Natural killer cell treated with Interleukin-12 subunit alpha and Interleukin-12 subunit beta and Interleukin-15 and Interleukin-18, amount 100 ng/mL, for 72 hours (primary cell): Measurements from ENCODE around the gene COL4A4. TPM values are rescaled to one million over a fixed set of nuclear protein-coding genes. Genes with fewer than 3 reads are reported as not detected.

Source experiments
- ATAC-seq, 2 donors: fragments of 150-1000 bp; cut with Tn5 transposase in 1 of 2; sonication (Bioruptor Pico), chemical (Tn5 transposase) in 1 of 2; 2 replicates each; pipeline ENCODE4 v1.10.0; 2021
- DNase-seq: peaks from one replicate; pipeline ENCODE4 v3.0.0; 2022; ENCODE audit warnings: low spot score
- H3K27ac Mint-ChIP-seq, 2 donors: 1 replicate in 1 of 2; 2 replicates in 1 of 2; pipeline ENCODE4 v1.8.0; 2022; ENCODE audit warnings: mixed read lengths in 2 of 2, mild to moderate bottlenecking in 1 of 2, moderate library complexity in 1 of 2
- H3K27me3 Mint-ChIP-seq, 2 donors: 1 replicate in 1 of 2; 2 replicates in 1 of 2; pipeline ENCODE4 v1.8.0; 2022; ENCODE audit warnings: mixed read lengths in 2 of 2
- H3K36me3 Mint-ChIP-seq: one replicate; pipeline ENCODE4 v1.8.0; 2022; ENCODE audit warnings: mixed read lengths
- H3K4me1 Mint-ChIP-seq, 2 donors: 1 replicate in 1 of 2; 2 replicates in 1 of 2; pipeline ENCODE4 v1.8.0; 2022; ENCODE audit warnings: low read depth in 2 of 2, mixed read lengths in 2 of 2, mild to moderate bottlenecking in 1 of 2
- H3K4me3 Mint-ChIP-seq: one replicate; pipeline ENCODE4 v1.8.0; 2022; ENCODE audit warnings: mixed read lengths
- H3K9me3 Mint-ChIP-seq: 2 replicates; pipeline ENCODE4 v1.8.0; 2022; ENCODE audit warnings: mixed read lengths
- total RNA-seq, 2 donors: library from RNA; stranded (reverse); gene quantifications; one replicate each; pipeline ENCODE4 v1.2.3, GENCODE V29; 2022

Gene COL4A4
- total RNA-seq, 2 donors from 2014 or later: 0.11 to 0.62 TPM

- no peak overlapping the region for H3K27ac Mint-ChIP-seq
- ATAC-seq: no peak
- no peaks in the 10 kb centered on the region for H3K36me3 Mint-ChIP-seq
- H3K27me3 Mint-ChIP-seq: peaks cover 8 to 15% of the 10 kb centered on the region in 2 donors
- no peaks in the 10 kb centered on the region for H3K9me3 Mint-ChIP-seq
- H3K4me1 Mint-ChIP-seq: no peaks in the 10 kb centered on the region
- no peak for DNase-seq
- H3K4me3 Mint-ChIP-seq: no peak overlapping the region
Observed at GRCh38 chr2:227022608-227023007, 141.4 kb downstream of the COL4A4 start.

GRCh38 chr2:227020416-227020815 is 143.6 kb downstream of the COL4A4 start:
- H3K4me1 Mint-ChIP-seq: peaks cover 3 to 5% of the 10 kb centered on the region in 2 donors
- H3K36me3 Mint-ChIP-seq: no peaks in the 10 kb centered on the region
- H3K4me3 Mint-ChIP-seq: no peak overlapping the region
- no peaks in the 10 kb centered on the region for H3K9me3 Mint-ChIP-seq
- H3K27ac Mint-ChIP-seq: no peak overlapping the region
- ATAC-seq (no peak), DNase-seq (no peak)
- peaks cover 16% of the 10 kb centered on the region in 2 donors for H3K27me3 Mint-ChIP-seq

GRCh38 chr2:227016894-227017293 is 147.1 kb downstream of the COL4A4 start:
- peaks cover 16 to 18% of the 10 kb centered on the region in 2 donors for H3K27me3 Mint-ChIP-seq
- no peaks in the 10 kb centered on the region for H3K9me3 Mint-ChIP-seq
- no peaks in the 10 kb centered on the region for H3K36me3 Mint-ChIP-seq
- H3K27ac Mint-ChIP-seq: peak overlapping the region in 1 of 2 donors; percentile 26
- ATAC-seq: no peak
- no peak overlapping the region for H3K4me3 Mint-ChIP-seq
- no peak for DNase-seq
- H3K4me1 Mint-ChIP-seq: peaks cover 3 to 5% of the 10 kb centered on the region in 2 donors

- H3K36me3 Mint-ChIP-seq: no peaks in the 10 kb centered on the region
- H3K27ac Mint-ChIP-seq: no peak overlapping the region
- H3K27me3 Mint-ChIP-seq: peaks cover 10 to 16% of the 10 kb centered on the region in 2 donors
- H3K4me3 Mint-ChIP-seq: no peak overlapping the region
- no peaks in the 10 kb centered on the region for H3K9me3 Mint-ChIP-seq
- peaks cover 3 to 5% of the 10 kb centered on the region in 2 donors for H3K4me1 Mint-ChIP-seq
- ATAC-seq (no peak), DNase-seq (no peak)
Observed at GRCh38 chr2:227013881-227014280, 150.1 kb downstream of the COL4A4 start.

GRCh38 chr2:227013330-227013729 is 150.7 kb downstream of the COL4A4 start:
- Mint-ChIP-seq H3K36me3 (no peaks in the 10 kb centered on the region), H3K9me3 (no peaks in the 10 kb centered on the region), H3K4me3 (no peak overlapping the region), H3K27ac (no peak overlapping the region), H3K4me1 (peaks cover 3 to 5% of the 10 kb centered on the region in 2 donors), H3K27me3 (peaks cover 10 to 16% of the 10 kb centered on the region in 2 donors)
- no peak for DNase-seq
- ATAC-seq: no peak

GRCh38 chr2:227010433-227010832 is 153.6 kb downstream of the COL4A4 start:
- ATAC-seq (no peak), DNase-seq (no peak)
- Mint-ChIP-seq H3K27ac (no peak overlapping the region), H3K4me1 (no peaks in the 10 kb centered on the region), H3K36me3 (no peaks in the 10 kb centered on the region), H3K4me3 (no peak overlapping the region), H3K9me3 (no peaks in the 10 kb centered on the region), H3K27me3 (peaks cover 0 to 6% of the 10 kb centered on the region in 2 donors)

GRCh38 chr2:227007940-227008339 is 156.1 kb downstream of the COL4A4 start:
- H3K36me3 Mint-ChIP-seq: no peaks in the 10 kb centered on the region
- ATAC-seq (peak in 1 of 2 donors; percentile 44), DNase-seq (no peak)
- H3K27me3 Mint-ChIP-seq: no peaks in the 10 kb centered on the region
- no peaks in the 10 kb centered on the region for H3K4me1 Mint-ChIP-seq
- H3K27ac Mint-ChIP-seq: no peak overlapping the region
- H3K4me3 Mint-ChIP-seq: no peak overlapping the region
- H3K9me3 Mint-ChIP-seq: no peaks in the 10 kb centered on the region

- no peak overlapping the region for H3K4me3 Mint-ChIP-seq
- ATAC-seq (no peak), DNase-seq (no peak)
- H3K27ac Mint-ChIP-seq: no peak overlapping the region
- H3K4me1 Mint-ChIP-seq: no peaks in the 10 kb centered on the region
- no peaks in the 10 kb centered on the region for H3K9me3 Mint-ChIP-seq
- H3K36me3 Mint-ChIP-seq: no peaks in the 10 kb centered on the region
- no peaks in the 10 kb centered on the region for H3K27me3 Mint-ChIP-seq
Observed at GRCh38 chr2:227007148-227007547, 156.9 kb downstream of the COL4A4 start.

- no peak overlapping the region for H3K4me3 Mint-ChIP-seq
- H3K36me3 Mint-ChIP-seq: no peaks in the 10 kb centered on the region
- DNase-seq (no peak), ATAC-seq (no peak)
- H3K4me1 Mint-ChIP-seq: no peaks in the 10 kb centered on the region
- no peaks in the 10 kb centered on the region for H3K27me3 Mint-ChIP-seq
- no peaks in the 10 kb centered on the region for H3K9me3 Mint-ChIP-seq
- H3K27ac Mint-ChIP-seq: no peak overlapping the region
Observed at GRCh38 chr2:227006189-227006897, 157.7 kb downstream of the COL4A4 start.

GRCh38 chr2:227004482-227004881 is 159.5 kb downstream of the COL4A4 start:
- no peak for ATAC-seq
- H3K4me1 Mint-ChIP-seq: no peaks in the 10 kb centered on the region
- no peak overlapping the region for H3K27ac Mint-ChIP-seq
- H3K9me3 Mint-ChIP-seq: no peaks in the 10 kb centered on the region
- no peaks in the 10 kb centered on the region for H3K36me3 Mint-ChIP-seq
- DNase-seq: no peak
- H3K4me3 Mint-ChIP-seq: no peak overlapping the region
- H3K27me3 Mint-ChIP-seq: no peaks in the 10 kb centered on the region

- Mint-ChIP-seq H3K4me1 (no peaks in the 10 kb centered on the region), H3K27me3 (no peaks in the 10 kb centered on the region), H3K36me3 (peaks cover 19% of the 10 kb centered on the region), H3K4me3 (no peak overlapping the region), H3K27ac (no peak overlapping the region), H3K9me3 (no peaks in the 10 kb centered on the region)
- ATAC-seq: no peak
- DNase-seq: no peak
Observed at GRCh38 chr2:227000123-227000522, 163.9 kb downstream of the COL4A4 start.

- H3K9me3 Mint-ChIP-seq: no peaks in the 10 kb centered on the region
- H3K27ac Mint-ChIP-seq: no peak overlapping the region
- no peaks in the 10 kb centered on the region for H3K4me1 Mint-ChIP-seq
- DNase-seq (no peak), ATAC-seq (no peak)
- H3K4me3 Mint-ChIP-seq: no peak overlapping the region
- H3K36me3 Mint-ChIP-seq: peaks cover 19% of the 10 kb centered on the region
- no peaks in the 10 kb centered on the region for H3K27me3 Mint-ChIP-seq
Observed at GRCh38 chr2:226999661-227000060, 164.3 kb downstream of the COL4A4 start.

GRCh38 chr2:226995625-226996041 is 168.4 kb downstream of the COL4A4 start:
- H3K36me3 Mint-ChIP-seq: peaks cover 19% of the 10 kb centered on the region
- peaks cover 0 to 5% of the 10 kb centered on the region in 2 donors for H3K4me1 Mint-ChIP-seq
- H3K4me3 Mint-ChIP-seq: no peak overlapping the region
- no peaks in the 10 kb centered on the region for H3K27me3 Mint-ChIP-seq
- no peak overlapping the region for H3K27ac Mint-ChIP-seq
- peak in 1 of 2 donors; percentile 46 for ATAC-seq
- no peaks in the 10 kb centered on the region for H3K9me3 Mint-ChIP-seq
- DNase-seq: no peak

- Mint-ChIP-seq H3K4me3 (no peak overlapping the region), H3K27me3 (no peaks in the 10 kb centered on the region), H3K4me1 (peaks cover 0 to 5% of the 10 kb centered on the region in 2 donors), H3K36me3 (peaks cover 19% of the 10 kb centered on the region), H3K9me3 (no peaks in the 10 kb centered on the region), H3K27ac (no peak overlapping the region)
- ATAC-seq: no peak
- no peak for DNase-seq
Observed at GRCh38 chr2:226994775-226995174, 169.2 kb downstream of the COL4A4 start.

- ATAC-seq (no peak), DNase-seq (no peak)
- H3K9me3 Mint-ChIP-seq: no peaks in the 10 kb centered on the region
- no peaks in the 10 kb centered on the region for H3K27me3 Mint-ChIP-seq
- no peak overlapping the region for H3K4me3 Mint-ChIP-seq
- H3K27ac Mint-ChIP-seq: no peak overlapping the region
- peaks cover 9% of the 10 kb centered on the region for H3K36me3 Mint-ChIP-seq
- H3K4me1 Mint-ChIP-seq: peaks cover 0 to 5% of the 10 kb centered on the region in 2 donors
Observed at GRCh38 chr2:226993171-226993570, 170.8 kb downstream of the COL4A4 start.
